ENCODE data around the gene KCNIP1.

The KCNIP1 gene

GRCh38 chr5:170711300-170711699, 207.5 kb downstream of the KCNIP1 start:
- DNase-seq (ENCODE audit: low read depth in 2 of 2), result no peak

GRCh38 chr5:170715141-170715540, 211.3 kb downstream of the KCNIP1 start:
- DNase-seq (ENCODE audit: low read depth in 2 of 2), result no peak

GRCh38 chr5:170716396-170716795, 212.6 kb downstream of the KCNIP1 start:
- DNase-seq (ENCODE audit: low read depth in 2 of 2), result no peak

- no peak for DNase-seq (ENCODE audit: low read depth in 2 of 2)
Observed at GRCh38 chr5:170719551-170719950, 215.7 kb downstream of the KCNIP1 start.

- DNase-seq (ENCODE audit: low read depth in 2 of 2), result no peak
Observed at GRCh38 chr5:170720179-170720578, 216.4 kb downstream of the KCNIP1 start.

- DNase-seq (ENCODE audit: low read depth in 2 of 2), result no peak
Observed at GRCh38 chr5:170720984-170721383, 217.2 kb downstream of the KCNIP1 start.

GRCh38 chr5:170721681-170722080, 217.9 kb downstream of the KCNIP1 start:
- DNase-seq (ENCODE audit: low read depth in 2 of 2), result no peak

- no peak for DNase-seq (ENCODE audit: low read depth in 2 of 2)
Observed at GRCh38 chr5:170722316-170722715, 218.5 kb downstream of the KCNIP1 start.

- DNase-seq (ENCODE audit: low read depth in 2 of 2), result no peak
Observed at GRCh38 chr5:170731052-170731451, 227.2 kb downstream of the KCNIP1 start.

- no peak for DNase-seq (ENCODE audit: low read depth in 2 of 2)
Observed at GRCh38 chr5:170732685-170733084, 228.9 kb downstream of the KCNIP1 start.

- DNase-seq (ENCODE audit: low read depth in 2 of 2), result no peak
Observed at GRCh38 chr5:170736966-170737365, 233.1 kb downstream of the KCNIP1 start.

- no peak for DNase-seq (ENCODE audit: low read depth in 2 of 2)
Observed at GRCh38 chr5:170737591-170737990, 233.8 kb downstream of the KCNIP1 start.

GRCh38 chr5:170738840-170739239, 235.0 kb downstream of the KCNIP1 start:
- DNase-seq (ENCODE audit: low read depth in 2 of 2), result no peak

GRCh38 chr5:170739446-170739845, 235.6 kb downstream of the KCNIP1 start:
- DNase-seq (ENCODE audit: low read depth in 2 of 2), result no peak

GRCh38 chr5:170740551-170741205, 236.9 kb downstream of the KCNIP1 start:
- no peak for DNase-seq (ENCODE audit: low read depth in 2 of 2)

GRCh38 chr5:170741801-170742200, 238.0 kb downstream of the KCNIP1 start:
- no peak for DNase-seq (ENCODE audit: low read depth in 2 of 2)

- no peak for DNase-seq (ENCODE audit: low read depth in 2 of 2)
Observed at GRCh38 chr5:170743876-170744212, 240.0 kb downstream of the KCNIP1 start.

GRCh38 chr5:170745481-170746071, 241.8 kb downstream of the KCNIP1 start:
- no peak for DNase-seq (ENCODE audit: low read depth in 2 of 2)

- DNase-seq (ENCODE audit: low read depth in 2 of 2), result no peak
Observed at GRCh38 chr5:170746075-170746960, 242.5 kb downstream of the KCNIP1 start.

- no peak for DNase-seq (ENCODE audit: low read depth in 2 of 2)
Observed at GRCh38 chr5:170746961-170747340, 243.1 kb downstream of the KCNIP1 start.

- no peak for DNase-seq (ENCODE audit: low read depth in 2 of 2)
Observed at GRCh38 chr5:170747357-170747756, 243.5 kb downstream of the KCNIP1 start.

GRCh38 chr5:170747851-170748250, 244.0 kb downstream of the KCNIP1 start:
- DNase-seq (ENCODE audit: low read depth in 2 of 2), result no peak

- DNase-seq (ENCODE audit: low read depth in 2 of 2), result no peak
Observed at GRCh38 chr5:170748951-170749471, 245.2 kb downstream of the KCNIP1 start.

All from stimulated activated CD4-positive, alpha-beta T cell treated with anti-CD3 and anti-CD28 coated beads, Interleukin-4, amount 100 ng/mL, for 48 hours (primary cell).